Adrenal gland (tissue), 5 donors: ENCODE data around the gene PLSCR1.

ENCODE experiments used
- POLR2A ChIP-seq, 2 donors: fragments of 450-650 bp; IDR thresholded peaks; one replicate each; pipeline ENCODE4 v1.6.1; 2017; ENCODE audit warnings: antibody characterized with exemption in 2 of 2, mild to moderate bottlenecking in 2 of 2, moderate library complexity in 1 of 2
- TF ChIP-seq, protein P1 (sequence below), 6 experiments: fragments of 450-650 bp in 4 of 6; fragments of 200-600 bp in 2 of 6; sonication (generic) in 1 of 6; IDR thresholded peaks; 1 replicate in 5 of 6; 2 replicates in 1 of 6; pipeline versions ENCODE4 v1.5.1 to v1.8.0; 2016 to 2021; ENCODE audit warnings: antibody characterized with exemption in 6 of 6, mild to moderate bottlenecking in 2 of 6, moderate library complexity in 1 of 6
- donor health status: DM: no; HTN: no; CAD: no.

DNA sequence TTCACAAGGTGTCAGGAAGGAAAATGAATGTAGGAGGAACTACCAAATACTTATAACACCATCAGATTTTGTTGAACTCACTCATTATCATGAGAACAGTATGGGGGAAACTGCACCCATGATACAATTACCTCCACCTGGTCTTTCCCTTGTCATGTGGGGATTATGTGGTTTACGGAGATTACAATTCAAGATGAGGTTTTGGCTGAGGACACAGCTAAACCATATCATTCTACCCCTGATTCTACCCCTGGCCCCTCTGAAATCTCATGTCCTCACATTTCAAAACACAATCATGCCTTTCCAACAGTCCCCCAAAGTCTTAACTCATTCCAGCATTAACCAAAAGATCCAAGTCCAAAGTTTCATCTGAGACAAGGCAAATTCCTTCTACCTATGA lies 17.1 kb upstream of the PLSCR1 start:
- TF ChIP-seq, protein P1, sequence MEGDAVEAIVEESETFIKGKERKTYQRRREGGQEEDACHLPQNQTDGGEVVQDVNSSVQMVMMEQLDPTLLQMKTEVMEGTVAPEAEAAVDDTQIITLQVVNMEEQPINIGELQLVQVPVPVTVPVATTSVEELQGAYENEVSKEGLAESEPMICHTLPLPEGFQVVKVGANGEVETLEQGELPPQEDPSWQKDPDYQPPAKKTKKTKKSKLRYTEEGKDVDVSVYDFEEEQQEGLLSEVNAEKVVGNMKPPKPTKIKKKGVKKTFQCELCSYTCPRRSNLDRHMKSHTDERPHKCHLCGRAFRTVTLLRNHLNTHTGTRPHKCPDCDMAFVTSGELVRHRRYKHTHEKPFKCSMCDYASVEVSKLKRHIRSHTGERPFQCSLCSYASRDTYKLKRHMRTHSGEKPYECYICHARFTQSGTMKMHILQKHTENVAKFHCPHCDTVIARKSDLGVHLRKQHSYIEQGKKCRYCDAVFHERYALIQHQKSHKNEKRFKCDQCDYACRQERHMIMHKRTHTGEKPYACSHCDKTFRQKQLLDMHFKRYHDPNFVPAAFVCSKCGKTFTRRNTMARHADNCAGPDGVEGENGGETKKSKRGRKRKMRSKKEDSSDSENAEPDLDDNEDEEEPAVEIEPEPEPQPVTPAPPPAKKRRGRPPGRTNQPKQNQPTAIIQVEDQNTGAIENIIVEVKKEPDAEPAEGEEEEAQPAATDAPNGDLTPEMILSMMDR (IDR thresholded peaks at IDR 0.05): no peak
- no peak for TF ChIP-seq POLR2A (IDR thresholded peaks at IDR 0.05)
